SU-DHL-6 (cell line): ENCODE data around the gene MYOG.

ENCODE experiments used
- H2AFZ ChIP-seq: fragments of 200-600 bp; sonication (generic); 2 replicates; pipeline ENCODE4 v1.6.1; 2014; ENCODE audit warnings: low read depth, mild to moderate bottlenecking, moderate library complexity, mixed read lengths, antibody characterized with exemption, low read length; ENCODE audit not compliant: severe bottlenecking
- H3F3A ChIP-seq: fragments of 200-600 bp; shearing (Covaris generic); 2 replicates; pipeline ENCODE4 v1.6.0; 2016; ENCODE audit warnings: antibody characterized with exemption, mild to moderate bottlenecking; ENCODE audit not compliant: insufficient read depth
- H3K27ac ChIP-seq: fragments of 200-600 bp; sonication (generic); 2 replicates; pipeline ENCODE4 v1.5.1; 2016; ENCODE audit warnings: low read depth, mild to moderate bottlenecking, low read length, moderate library complexity, mixed read lengths
- H3K27me3 ChIP-seq: fragments of 200-600 bp; sonication (generic), shearing (Covaris generic); 2 replicates; pipeline ENCODE4 v1.6.0; 2014; ENCODE audit warnings: mild to moderate bottlenecking, low read length
- H3K36me3 ChIP-seq: fragments of 200-600 bp; sonication (generic); 2 replicates; pipeline ENCODE4 v1.6.1; 2014; ENCODE audit warnings: mild to moderate bottlenecking, low read length, mixed read lengths
- H3K4me2 ChIP-seq: fragments of 300-600, 200-600 bp; shearing (Covaris generic), sonication (generic); 2 replicates; pipeline ENCODE4 v1.6.0; 2014; ENCODE audit warnings: low read length, low read depth, mild to moderate bottlenecking; ENCODE audit not compliant: poor library complexity, severe bottlenecking
- H3K4me3 ChIP-seq: fragments of 200-600 bp; sonication (generic); 2 replicates; pipeline ENCODE4 v1.5.1; 2014; ENCODE audit warnings: antibody characterized with exemption, low read length, mild to moderate bottlenecking, mixed read lengths; ENCODE audit not compliant: insufficient read depth, poor library complexity, severe bottlenecking
- H3K79me2 ChIP-seq: fragments of 200-600 bp; sonication (generic); 2 replicates; pipeline ENCODE4 v1.6.1; 2014; ENCODE audit warnings: mild to moderate bottlenecking, low read length, moderate library complexity; ENCODE audit not compliant: insufficient read depth
- H3K9ac ChIP-seq: fragments of 200-600 bp; sonication (generic); 2 replicates; pipeline ENCODE4 v1.7.0; 2014; ENCODE audit warnings: mild to moderate bottlenecking, low read length
- H3K9me2 ChIP-seq: fragments of 200-600 bp; sonication (generic); replicated peaks from 2 replicates; pipeline ENCODE4 v1.6.1; 2014; ENCODE audit warnings: low read length; ENCODE audit not compliant: insufficient read depth
- H3K9me3 ChIP-seq: fragments of 200-600 bp; sonication (generic); 2 replicates; pipeline ENCODE4 v1.6.1; 2014; ENCODE audit warnings: low read length, mixed read lengths; ENCODE audit not compliant: insufficient read depth
- H4K20me1 ChIP-seq: fragments of 200-600 bp; sonication (generic); 2 replicates; pipeline ENCODE4 v1.6.1; 2014; ENCODE audit warnings: low read depth, mild to moderate bottlenecking, antibody characterized with exemption, low read length, moderate library complexity, mixed read lengths
- CTCF ChIP-seq: fragments of 200-600 bp; sonication (generic); IDR thresholded peaks from one replicate; pipeline ENCODE4 v1.5.1; 2017; ENCODE audit warnings: antibody characterized with exemption, mild to moderate bottlenecking, low read length, moderate library complexity; ENCODE audit not compliant: insufficient read depth, poor library complexity, severe bottlenecking
- EZH2phosphoT487 ChIP-seq: fragments of 200-600 bp; sonication (generic), shearing (Covaris generic); conservative IDR thresholded peaks from 2 replicates; pipeline ENCODE4 v1.6.1; 2018; ENCODE audit warnings: mild to moderate bottlenecking, antibody characterized with exemption, low read length, moderate library complexity, mixed read lengths

MYOG gene

GRCh38 chr1:203058676-203058935 lies 27.2 kb downstream of the MYOG start:
- TF ChIP-seq EZH2phosphoT487 (no peak), CTCF (no peak)
- Histone ChIP-seq H3K27ac (no peak overlapping the region), H3F3A (no peaks in the 10 kb centered on the region), H3K4me2 (no peak overlapping the region), H3K9me3 (no peaks in the 10 kb centered on the region), H3K27me3 (no peaks in the 10 kb centered on the region), H3K9ac (no peak overlapping the region), H3K36me3 (no peaks in the 10 kb centered on the region), H2AFZ (no peak overlapping the region), H3K4me3 (no peak overlapping the region), H3K9me2 (no peaks in the 10 kb centered on the region), H3K79me2 (no peaks in the 10 kb centered on the region), H4K20me1 (no peaks in the 10 kb centered on the region)

- no peaks in the 10 kb centered on the region for H3K9me2 ChIP-seq
- H3K4me3 ChIP-seq: no peak overlapping the region
- no peaks in the 10 kb centered on the region for H3K79me2 ChIP-seq
- H2AFZ ChIP-seq: no peak overlapping the region
- no peak for TF ChIP-seq EZH2phosphoT487
- no peak for TF ChIP-seq CTCF
- H3K27ac ChIP-seq: no peak overlapping the region
- H3K27me3 ChIP-seq: no peaks in the 10 kb centered on the region
- no peaks in the 10 kb centered on the region for H3K36me3 ChIP-seq
- no peaks in the 10 kb centered on the region for H3F3A ChIP-seq
- no peak overlapping the region for H3K4me2 ChIP-seq
- H3K9me3 ChIP-seq: no peaks in the 10 kb centered on the region
- H3K9ac ChIP-seq: no peak overlapping the region
- H4K20me1 ChIP-seq: no peaks in the 10 kb centered on the region
These were observed 27.7 kb downstream of the MYOG start for GRCh38 chr1:203057911-203058675.

GRCh38 chr1:203056516-203056915 lies 29.3 kb downstream of the MYOG start:
- Histone ChIP-seq H3K4me2 (no peak overlapping the region), H3K4me3 (no peak overlapping the region), H2AFZ (no peak overlapping the region), H3K79me2 (no peaks in the 10 kb centered on the region), H3K36me3 (no peaks in the 10 kb centered on the region), H3K9ac (no peak overlapping the region), H3K27ac (no peak overlapping the region), H4K20me1 (no peaks in the 10 kb centered on the region), H3K9me3 (no peaks in the 10 kb centered on the region), H3K27me3 (no peaks in the 10 kb centered on the region), H3K9me2 (no peaks in the 10 kb centered on the region), H3F3A (no peaks in the 10 kb centered on the region)
- no peak for TF ChIP-seq CTCF
